NCI-H510A (cell line): ENCODE data around the gene DDAH1.

Experiments
- DNase-seq: peaks from one replicate; lab custom pipeline; 2025; lab: John Stamatoyannopoulos, UW

Gene DDAH1

DNA sequence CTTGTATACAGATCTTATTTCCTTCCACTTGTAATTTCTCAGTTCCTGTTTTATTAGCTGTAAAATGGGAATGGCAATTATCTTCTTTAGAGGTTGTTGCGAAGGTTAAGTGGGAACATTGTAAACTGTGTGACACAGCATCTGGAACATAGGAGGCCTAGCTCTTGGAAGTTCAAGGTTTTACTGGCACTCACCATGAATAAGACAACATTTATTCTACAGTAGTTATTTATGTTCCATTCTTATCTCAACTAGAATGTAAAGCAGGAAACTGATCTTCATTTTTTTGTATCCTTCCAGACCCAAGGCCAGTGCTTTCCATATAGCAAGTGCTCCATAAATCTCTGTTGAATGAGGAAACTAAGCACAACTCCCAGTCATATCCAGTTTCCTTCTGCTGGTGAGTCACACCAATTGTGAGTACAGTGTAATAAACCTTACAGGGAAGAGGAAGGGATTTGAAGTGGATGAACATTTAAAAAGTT, 189.9 kb downstream of the DDAH1 start:
- DNase-seq: peak; percentile 21

GRCh38 chr1:85273397-85273796, 191.6 kb downstream of the DDAH1 start:
- no peak for DNase-seq

- no peak for DNase-seq
Measured at GRCh38 chr1:85268801-85269585, 196.0 kb downstream of the DDAH1 start.
